ENCODE results near the gene EXOC4.

Gene EXOC4

GRCh38 chr7:133755901-133756300, 503.0 kb downstream of the EXOC4 start:
- Histone ChIP-seq H3K27ac (ENCODE audit: insufficient read depth in 1 of 2, low read depth in 1 of 2, low read length in 2 of 2, poor library complexity in 1 of 2, severe bottlenecking in 2 of 2) (no peak overlapping the region), H3K36me3 (ENCODE audit: control insufficient read depth in 4 of 4, insufficient read depth in 4 of 4, low read length in 3 of 4) (no peaks in the 10 kb centered on the region), H3K9me3 (ENCODE audit: control extremely low read depth in 1 of 5, control insufficient read depth in 4 of 5, insufficient read depth in 2 of 5, low read depth in 1 of 5, low read length in 4 of 5) (no peaks in the 10 kb centered on the region), H3K27me3 (replicated peaks in 2 of 5; ENCODE audit: control insufficient read depth in 4 of 5, insufficient read depth in 5 of 5, low read length in 4 of 5) (no peaks in the 10 kb centered on the region), H3K4me3 (ENCODE audit: control insufficient read depth in 1 of 7, extremely low read depth in 1 of 7, insufficient read depth in 4 of 7, low read depth in 2 of 7, low read length in 6 of 7) (no peak overlapping the region), H3K4me1 (ENCODE audit: control extremely low read depth in 1 of 4, control insufficient read depth in 4 of 4, insufficient read depth in 4 of 4, low read length in 3 of 4) (no peaks in the 10 kb centered on the region)
- CTCF ChIA-PET, result no interaction called here
- DNase-seq, result no peak
- POLR2A ChIA-PET, result no interaction called here

- H3K27me3 ChIP-seq (replicated peaks in 2 of 5; ENCODE audit: control insufficient read depth in 4 of 5, insufficient read depth in 5 of 5, low read length in 4 of 5), result no peaks in the 10 kb centered on the region
- H3K4me3 ChIP-seq (ENCODE audit: control insufficient read depth in 1 of 7, extremely low read depth in 1 of 7, insufficient read depth in 4 of 7, low read depth in 2 of 7, low read length in 6 of 7), result no peak overlapping the region
- H3K36me3 ChIP-seq (ENCODE audit: control insufficient read depth in 4 of 4, insufficient read depth in 4 of 4, low read length in 3 of 4), result no peaks in the 10 kb centered on the region
- POLR2A ChIA-PET, result no interaction called here
- CTCF ChIA-PET, result no interaction called here
- no peak overlapping the region for H3K27ac ChIP-seq (ENCODE audit: insufficient read depth in 1 of 2, low read depth in 1 of 2, low read length in 2 of 2, poor library complexity in 1 of 2, severe bottlenecking in 2 of 2)
- DNase-seq, result no peak
- no peaks in the 10 kb centered on the region for H3K9me3 ChIP-seq (ENCODE audit: control extremely low read depth in 1 of 5, control insufficient read depth in 4 of 5, insufficient read depth in 2 of 5, low read depth in 1 of 5, low read length in 4 of 5)
- no peaks in the 10 kb centered on the region for H3K4me1 ChIP-seq (ENCODE audit: control extremely low read depth in 1 of 4, control insufficient read depth in 4 of 4, insufficient read depth in 4 of 4, low read length in 3 of 4)
- WGBS (ENCODE audit: insufficient coverage), result 100% methylated on average over 2 of the region's 4 CpGs
Measured at GRCh38 chr7:133761443-133761842, 508.6 kb downstream of the EXOC4 start.

GRCh38 chr7:133763076-133763640, 510.3 kb downstream of the EXOC4 start:
- no peak overlapping the region for H3K4me3 ChIP-seq (ENCODE audit: control insufficient read depth in 1 of 7, extremely low read depth in 1 of 7, insufficient read depth in 4 of 7, low read depth in 2 of 7, low read length in 6 of 7)
- DNase-seq, result no peak
- H3K4me1 ChIP-seq (ENCODE audit: control extremely low read depth in 1 of 4, control insufficient read depth in 4 of 4, insufficient read depth in 4 of 4, low read length in 3 of 4), result no peaks in the 10 kb centered on the region
- no peak overlapping the region for H3K27ac ChIP-seq (ENCODE audit: insufficient read depth in 1 of 2, low read depth in 1 of 2, low read length in 2 of 2, poor library complexity in 1 of 2, severe bottlenecking in 2 of 2)
- no peaks in the 10 kb centered on the region for H3K9me3 ChIP-seq (ENCODE audit: control extremely low read depth in 1 of 5, control insufficient read depth in 4 of 5, insufficient read depth in 2 of 5, low read depth in 1 of 5, low read length in 4 of 5)
- H3K27me3 ChIP-seq (replicated peaks in 2 of 5; ENCODE audit: control insufficient read depth in 4 of 5, insufficient read depth in 5 of 5, low read length in 4 of 5), result no peaks in the 10 kb centered on the region
- POLR2A ChIA-PET, result no interaction called here
- H3K36me3 ChIP-seq (ENCODE audit: control insufficient read depth in 4 of 4, insufficient read depth in 4 of 4, low read length in 3 of 4), result no peaks in the 10 kb centered on the region
- WGBS (ENCODE audit: insufficient coverage), result 100% methylated on average over 2 of the region's 3 CpGs
- CTCF ChIA-PET, result no interaction called here

- Histone ChIP-seq H3K4me3 (ENCODE audit: control insufficient read depth in 1 of 7, extremely low read depth in 1 of 7, insufficient read depth in 4 of 7, low read depth in 2 of 7, low read length in 6 of 7) (no peak overlapping the region), H3K4me1 (ENCODE audit: control extremely low read depth in 1 of 4, control insufficient read depth in 4 of 4, insufficient read depth in 4 of 4, low read length in 3 of 4) (no peaks in the 10 kb centered on the region), H3K27me3 (replicated peaks in 2 of 5; ENCODE audit: control insufficient read depth in 4 of 5, insufficient read depth in 5 of 5, low read length in 4 of 5) (no peaks in the 10 kb centered on the region), H3K27ac (ENCODE audit: insufficient read depth in 1 of 2, low read depth in 1 of 2, low read length in 2 of 2, poor library complexity in 1 of 2, severe bottlenecking in 2 of 2) (no peak overlapping the region), H3K9me3 (ENCODE audit: control extremely low read depth in 1 of 5, control insufficient read depth in 4 of 5, insufficient read depth in 2 of 5, low read depth in 1 of 5, low read length in 4 of 5) (no peaks in the 10 kb centered on the region), H3K36me3 (ENCODE audit: control insufficient read depth in 4 of 4, insufficient read depth in 4 of 4, low read length in 3 of 4) (no peaks in the 10 kb centered on the region)
- DNase-seq, result no peak
- WGBS (ENCODE audit: insufficient coverage), result no CpG with 5 or more reads among the region's 1 CpG
- ChIA-PET POLR2A (no interaction called here), CTCF (interaction anchor here (0.8 to 0.9 kb wide), 2 partner anchors 26 to 40 kb away, joined by 3 read pairs; no protein-coding TSS in a partner anchor)
Measured at GRCh38 chr7:133769668-133770067, 516.8 kb downstream of the EXOC4 start.

DNA sequence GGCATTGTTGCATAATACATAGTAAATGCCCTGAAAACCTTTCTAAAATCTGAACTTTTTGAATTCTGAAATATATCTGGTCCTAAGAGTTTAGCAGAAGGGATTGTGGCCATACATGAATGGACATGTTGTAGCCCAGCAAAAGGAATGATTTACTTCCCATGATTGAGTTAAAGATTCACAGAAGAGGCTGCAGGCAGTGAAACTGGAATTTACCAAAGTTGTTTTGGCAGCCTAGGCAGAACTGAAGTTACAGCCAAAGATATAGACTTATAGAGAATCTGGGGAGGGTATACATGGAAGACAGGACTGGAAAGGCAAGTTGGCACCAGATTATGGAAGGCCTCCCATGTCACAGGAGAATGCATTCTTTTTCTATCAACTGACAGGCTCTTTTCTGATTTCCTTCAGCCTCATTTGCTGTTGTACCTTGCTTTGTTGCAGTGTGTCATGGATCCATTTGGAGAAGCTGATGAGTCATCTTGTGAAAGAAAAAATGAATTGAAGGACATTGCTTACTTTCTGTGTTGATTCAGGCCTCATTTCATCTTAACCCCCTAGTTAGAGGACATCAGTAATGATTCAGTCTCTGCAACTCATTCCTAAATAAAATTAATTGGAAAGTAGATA, 518.1 kb downstream of the EXOC4 start:
- H3K27me3 ChIP-seq (replicated peaks in 2 of 5; ENCODE audit: control insufficient read depth in 4 of 5, insufficient read depth in 5 of 5, low read length in 4 of 5), result no peaks in the 10 kb centered on the region
- H3K4me3 ChIP-seq (ENCODE audit: control insufficient read depth in 1 of 7, extremely low read depth in 1 of 7, insufficient read depth in 4 of 7, low read depth in 2 of 7, low read length in 6 of 7), result no peak overlapping the region
- H3K9me3 ChIP-seq (ENCODE audit: control extremely low read depth in 1 of 5, control insufficient read depth in 4 of 5, insufficient read depth in 2 of 5, low read depth in 1 of 5, low read length in 4 of 5), result no peaks in the 10 kb centered on the region
- no peak overlapping the region for H3K27ac ChIP-seq (ENCODE audit: insufficient read depth in 1 of 2, low read depth in 1 of 2, low read length in 2 of 2, poor library complexity in 1 of 2, severe bottlenecking in 2 of 2)
- ChIA-PET CTCF (no interaction called here), POLR2A (no interaction called here)
- H3K4me1 ChIP-seq (ENCODE audit: control extremely low read depth in 1 of 4, control insufficient read depth in 4 of 4, insufficient read depth in 4 of 4, low read length in 3 of 4), result no peaks in the 10 kb centered on the region
- no peaks in the 10 kb centered on the region for H3K36me3 ChIP-seq (ENCODE audit: control insufficient read depth in 4 of 4, insufficient read depth in 4 of 4, low read length in 3 of 4)
- no peak for DNase-seq

- H3K27ac ChIP-seq (ENCODE audit: insufficient read depth in 1 of 2, low read depth in 1 of 2, low read length in 2 of 2, poor library complexity in 1 of 2, severe bottlenecking in 2 of 2), result no peak overlapping the region
- no peak overlapping the region for H3K4me3 ChIP-seq (ENCODE audit: control insufficient read depth in 1 of 7, extremely low read depth in 1 of 7, insufficient read depth in 4 of 7, low read depth in 2 of 7, low read length in 6 of 7)
- ChIA-PET POLR2A (no interaction called here), CTCF (no interaction called here)
- H3K36me3 ChIP-seq (ENCODE audit: control insufficient read depth in 4 of 4, insufficient read depth in 4 of 4, low read length in 3 of 4), result no peaks in the 10 kb centered on the region
- no peak for DNase-seq
- WGBS (ENCODE audit: insufficient coverage), result 100% methylated on average over 1 of the region's 4 CpGs
- no peaks in the 10 kb centered on the region for H3K4me1 ChIP-seq (ENCODE audit: control extremely low read depth in 1 of 4, control insufficient read depth in 4 of 4, insufficient read depth in 4 of 4, low read length in 3 of 4)
- no peaks in the 10 kb centered on the region for H3K27me3 ChIP-seq (replicated peaks in 2 of 5; ENCODE audit: control insufficient read depth in 4 of 5, insufficient read depth in 5 of 5, low read length in 4 of 5)
- no peaks in the 10 kb centered on the region for H3K9me3 ChIP-seq (ENCODE audit: control extremely low read depth in 1 of 5, control insufficient read depth in 4 of 5, insufficient read depth in 2 of 5, low read depth in 1 of 5, low read length in 4 of 5)
Measured at GRCh38 chr7:133771788-133772419, 519.0 kb downstream of the EXOC4 start.

DNA sequence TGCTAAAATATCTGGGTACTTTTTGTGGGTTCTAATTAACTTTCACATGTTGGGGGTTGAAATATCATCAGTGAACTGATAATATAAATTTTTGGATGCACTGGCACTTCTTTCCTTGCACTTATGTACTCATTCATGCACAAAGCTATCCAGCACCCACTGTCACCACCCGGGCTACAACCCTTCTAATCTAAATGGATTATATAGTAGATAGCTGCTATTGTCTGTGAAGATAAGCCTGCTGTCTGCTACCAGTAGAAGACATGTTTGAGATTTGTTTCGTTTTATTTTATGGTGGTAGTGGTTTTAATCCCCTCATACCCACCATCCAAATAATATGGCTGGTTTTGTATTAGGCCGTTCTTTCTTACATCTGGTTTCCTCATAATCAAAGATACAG, 520.7 kb downstream of the EXOC4 start:
- Histone ChIP-seq H3K27me3 (replicated peaks in 2 of 5; ENCODE audit: control insufficient read depth in 4 of 5, insufficient read depth in 5 of 5, low read length in 4 of 5) (no peaks in the 10 kb centered on the region), H3K27ac (ENCODE audit: insufficient read depth in 1 of 2, low read depth in 1 of 2, low read length in 2 of 2, poor library complexity in 1 of 2, severe bottlenecking in 2 of 2) (no peak overlapping the region), H3K36me3 (ENCODE audit: control insufficient read depth in 4 of 4, insufficient read depth in 4 of 4, low read length in 3 of 4) (peaks cover 0 to 2% (median 0%) of the 10 kb centered on the region in 4 experiments), H3K4me3 (ENCODE audit: control insufficient read depth in 1 of 7, extremely low read depth in 1 of 7, insufficient read depth in 4 of 7, low read depth in 2 of 7, low read length in 6 of 7) (no peak overlapping the region), H3K4me1 (ENCODE audit: control extremely low read depth in 1 of 4, control insufficient read depth in 4 of 4, insufficient read depth in 4 of 4, low read length in 3 of 4) (no peaks in the 10 kb centered on the region), H3K9me3 (ENCODE audit: control extremely low read depth in 1 of 5, control insufficient read depth in 4 of 5, insufficient read depth in 2 of 5, low read depth in 1 of 5, low read length in 4 of 5) (no peaks in the 10 kb centered on the region)
- no CpG with 5 or more reads among the region's 3 CpGs for WGBS (ENCODE audit: insufficient coverage)
- CTCF ChIA-PET, result interaction anchor here (0.8 to 1.0 kb wide), 2 partner anchors 20 to 60 kb away, joined by 3 read pairs; no protein-coding TSS in a partner anchor
- POLR2A ChIA-PET, result no interaction called here
- DNase-seq, result no peak
